Smooth muscle cell (in vitro differentiated cells): ENCODE results near the gene DDX54. TPM values are rescaled to one million over a fixed set of nuclear protein-coding genes. Genes with fewer than 3 reads are reported as not detected.

Source experiments
- DNase-seq: peaks from one replicate; lab custom pipeline; 2025; ENCODE audit not compliant: unreplicated experiment; lab: John Stamatoyannopoulos, UW
- H2AFZ ChIP-seq: fragments of 200-600 bp; sonication (generic); 2 replicates; pipeline ENCODE4 v1.6.0; 2016; ENCODE audit warnings: antibody characterized with exemption, low read depth, mild to moderate bottlenecking
- H3F3A ChIP-seq: fragments of 200-600 bp; sonication (generic); 2 replicates; pipeline ENCODE4 v1.6.0; 2017; ENCODE audit warnings: antibody characterized with exemption, low read depth
- H3K27ac ChIP-seq: fragments of 200-600 bp; sonication (generic); 2 replicates; pipeline ENCODE4 v1.5.1; 2016; ENCODE audit warnings: low read depth, mild to moderate bottlenecking
- H3K27me3 ChIP-seq: fragments of 200-600 bp; sonication (generic); 2 replicates; pipeline ENCODE4 v1.6.1; 2016; ENCODE audit warnings: low read depth, mild to moderate bottlenecking
- H3K36me3 ChIP-seq: fragments of 200-600 bp; sonication (generic); 2 replicates; pipeline ENCODE4 v1.5.1; 2016; ENCODE audit warnings: low read depth
- H3K4me1 ChIP-seq: fragments of 200-600 bp; sonication (generic); 2 replicates; pipeline ENCODE4 v1.5.1; 2016; ENCODE audit warnings: low read depth
- H3K4me2 ChIP-seq: fragments of 200-600 bp; sonication (generic); 2 replicates; pipeline ENCODE4 v1.6.0; 2016; ENCODE audit warnings: mild to moderate bottlenecking
- H3K4me3 ChIP-seq: fragments of 200-600 bp; sonication (generic); 2 replicates; pipeline ENCODE4 v1.5.1; 2016; ENCODE audit warnings: mild to moderate bottlenecking
- H3K79me2 ChIP-seq: fragments of 200-600 bp; sonication (generic); 2 replicates; pipeline ENCODE4 v1.6.0; 2016; ENCODE audit warnings: low read depth, mild to moderate bottlenecking
- H3K9ac ChIP-seq: fragments of 200-600 bp; sonication (generic); 2 replicates; pipeline ENCODE4 v1.6.0; 2016; ENCODE audit warnings: low read depth
- H3K9me3 ChIP-seq: fragments of 200-600 bp; sonication (generic); replicated peaks from 2 replicates; pipeline ENCODE4 v1.5.1; 2016; ENCODE audit warnings: low read depth
- H4K20me1 ChIP-seq: fragments of 200-600 bp; sonication (generic); 2 replicates; pipeline ENCODE4 v1.6.0; 2016; ENCODE audit warnings: low read depth
- CTCF ChIP-seq: fragments of 200-600 bp; sonication (generic); IDR thresholded peaks from 2 replicates; pipeline ENCODE4 v1.5.1; 2017; ENCODE audit warnings: borderline replicate concordance, mild to moderate bottlenecking, antibody characterized with exemption; ENCODE audit not compliant: insufficient read depth, poor library complexity, severe bottlenecking
- WGBS: methylation state at CpG from one replicate; pipeline ENCODE4 v1.1.7; 2016; ENCODE audit warnings: low lambda C conversion rate; 5-methylcytosine and 5-hydroxymethylcytosine counted together
- polyA plus RNA-seq: library from polyadenylated mRNA; unstranded; fragments of >200 nt; fragmentation: Nextera tagmentation; extraction: Ambion mirVana; gene quantifications from 2 replicates; pipeline ENCODE4 v1.2.1, GENCODE V29; 2016
- total RNA-seq: library from RNA; depleted of rRNA; stranded (reverse); fragments of >200 nt; gene quantifications from 2 replicates; pipeline ENCODE4 v1.2.3, GENCODE V29; 2014

DDX54 gene
- total and polyA plus RNA-seq, 2 experiments from 2014 or later, result 19.3 to 28.3 TPM

- Histone ChIP-seq H3K27me3 (no peaks in the 10 kb centered on the region), H3K79me2 (no peaks in the 10 kb centered on the region), H3K4me2 (no peak overlapping the region), H4K20me1 (no peaks in the 10 kb centered on the region), H3K4me1 (peaks cover 2% of the 10 kb centered on the region), H2AFZ (no peak overlapping the region), H3K4me3 (no peak overlapping the region), H3K9ac (no peak overlapping the region), H3K36me3 (no peaks in the 10 kb centered on the region), H3K27ac (no peak overlapping the region), H3F3A (peaks cover 7% of the 10 kb centered on the region), H3K9me3 (no peaks in the 10 kb centered on the region)
- no peak for DNase-seq
- TF ChIP-seq CTCF, result no peak
- WGBS, result 91% methylated on average over 12 of the region's 12 CpGs
Measured at GRCh38 chr12:113200021-113200797, 14.9 kb upstream of the DDX54 start.

GRCh38 chr12:113198296-113198695 is 13.0 kb upstream of the DDX54 start:
- Histone ChIP-seq H3K9me3 (no peaks in the 10 kb centered on the region), H3K4me3 (no peak overlapping the region), H4K20me1 (no peaks in the 10 kb centered on the region), H2AFZ (no peak overlapping the region), H3K36me3 (no peaks in the 10 kb centered on the region), H3K79me2 (no peaks in the 10 kb centered on the region), H3K9ac (no peak overlapping the region), H3K4me1 (peaks cover 8% of the 10 kb centered on the region), H3K27ac (no peak overlapping the region), H3F3A (peaks cover 4% of the 10 kb centered on the region), H3K4me2 (no peak overlapping the region), H3K27me3 (no peaks in the 10 kb centered on the region)
- TF ChIP-seq CTCF, result no peak
- no peak for DNase-seq
- WGBS, result 40% methylated on average over 1 of the region's 1 CpG

GRCh38 chr12:113197518-113198077 is 12.3 kb upstream of the DDX54 start:
- Histone ChIP-seq H2AFZ (no peak overlapping the region), H3K4me1 (peaks cover 8% of the 10 kb centered on the region), H3K27ac (no peak overlapping the region), H3F3A (peaks cover 7% of the 10 kb centered on the region), H3K4me2 (no peak overlapping the region), H3K4me3 (no peak overlapping the region), H3K9me3 (no peaks in the 10 kb centered on the region), H4K20me1 (no peaks in the 10 kb centered on the region), H3K9ac (no peak overlapping the region), H3K27me3 (no peaks in the 10 kb centered on the region), H3K79me2 (no peaks in the 10 kb centered on the region), H3K36me3 (no peaks in the 10 kb centered on the region)
- no peak for DNase-seq
- no peak for TF ChIP-seq CTCF
- 97% methylated on average over 8 of the region's 8 CpGs for WGBS
